SK-N-SH (cell line): ENCODE measurements around the gene LCE3A. TPM values are rescaled to one million over a fixed set of nuclear protein-coding genes. Genes with fewer than 3 reads are reported as not detected.

ENCODE experiments used
- CTCF ChIA-PET: fragments of 300-600, 350-600 bp; formaldehyde crosslinking; extraction: SDS; loops from one replicate; lab custom pipeline; 2021; lab: Yijun Ruan, JAX
- POLR2A ChIA-PET: fragments of 350-600 bp; sonication (Branson Sonifier 250); formaldehyde crosslinking; extraction: SDS; loops from one replicate; lab custom pipeline; 2020; ENCODE audit warnings: antibody characterized with exemption, inconsistent platforms; lab: Yijun Ruan, JAX
- DNase-seq: peaks from one replicate; pipeline ENCODE4 v3.0.0; 2012
- H2AFZ ChIP-seq: fragments of 200-600 bp; sonication (generic); 2 replicates; pipeline ENCODE4 v1.8.1; 2016; ENCODE audit warnings: antibody characterized with exemption, mild to moderate bottlenecking, low read depth
- H3F3A ChIP-seq: fragments of 200-600 bp; sonication (generic); replicated peaks from 2 replicates; pipeline ENCODE3; 2016; ENCODE audit warnings: antibody characterized with exemption, mild to moderate bottlenecking; ENCODE audit not compliant: insufficient read depth
- H3K27ac ChIP-seq, 2 experiments: fragments of 200-500 bp in 1 of 2; fragments of 200-600 bp in 1 of 2; sonication (Bioruptor generic) in 1 of 2; sonication (generic), shearing (Covaris generic) in 1 of 2; 2 replicates each; pipeline versions ENCODE4 v1.5.1 to v1.6.1; 2014 to 2016; ENCODE audit warnings: low read depth in 2 of 2, inconsistent platforms in 1 of 2, low read length in 1 of 2, mild to moderate bottlenecking in 1 of 2, mixed read lengths in 1 of 2
- H3K27me3 ChIP-seq: fragments of 200-600 bp; sonication (generic), shearing (Covaris generic); 2 replicates; pipeline ENCODE4 v1.6.1; 2016; ENCODE audit warnings: mixed run types; ENCODE audit not compliant: insufficient read depth
- H3K36me3 ChIP-seq, 2 experiments: fragments of 200-500 bp in 1 of 2; fragments of 200-600 bp in 1 of 2; sonication (Bioruptor generic) in 1 of 2; sonication (generic) in 1 of 2; replicated peaks in 1 of 2; 2 replicates each; pipeline versions ENCODE3 to v1.5.1; 2014 to 2016; ENCODE audit warnings: low read length in 1 of 2, mild to moderate bottlenecking in 1 of 2; ENCODE audit not compliant: insufficient read depth in 2 of 2, control insufficient read depth in 1 of 2
- H3K4me1 ChIP-seq, 2 experiments: fragments of 200-500 bp in 1 of 2; fragments of 200-600 bp in 1 of 2; sonication (Bioruptor generic) in 1 of 2; sonication (generic), shearing (Covaris generic) in 1 of 2; 2 replicates each; pipeline versions ENCODE4 v1.5.1 to v1.6.1; 2014 to 2016; ENCODE audit warnings: low read depth in 1 of 2, low read length in 1 of 2, mixed run types in 1 of 2; ENCODE audit not compliant: insufficient read depth in 2 of 2, control insufficient read depth in 1 of 2
- H3K4me2 ChIP-seq: fragments of 200-600 bp; sonication (generic), shearing (Covaris generic); 2 replicates; pipeline ENCODE4 v1.6.1; 2017; ENCODE audit warnings: mixed run types
- H3K4me3 ChIP-seq, 2 experiments: fragments of 200-500 bp in 1 of 2; fragments of 200-600 bp in 1 of 2; sonication (Bioruptor generic) in 1 of 2; sonication (generic), shearing (Covaris generic) in 1 of 2; 2 replicates each; pipeline versions ENCODE4 v1.5.1 to v1.8.1; 2014 to 2016; ENCODE audit warnings: low read depth in 2 of 2, inconsistent platforms in 1 of 2, low read length in 1 of 2, mild to moderate bottlenecking in 1 of 2, mixed read lengths in 1 of 2, moderate library complexity in 1 of 2
- H3K79me2 ChIP-seq: fragments of 200-600 bp; sonication (generic); 2 replicates; pipeline ENCODE4 v1.8.1; 2017; ENCODE audit warnings: mild to moderate bottlenecking; ENCODE audit not compliant: insufficient read depth
- H3K9ac ChIP-seq: fragments of 200-600 bp; sonication (generic); 2 replicates; pipeline ENCODE4 v1.6.1; 2017; ENCODE audit warnings: mixed run types
- H3K9me2 ChIP-seq: fragments of 200-600 bp; sonication (generic); 2 replicates; pipeline ENCODE4 v1.6.1; 2017; ENCODE audit warnings: mixed run types
- H3K9me3 ChIP-seq: fragments of 200-600 bp; sonication (generic); 2 replicates; pipeline ENCODE4 v1.6.1; 2017; ENCODE audit warnings: mixed run types, mild to moderate bottlenecking, moderate library complexity
- H4K20me1 ChIP-seq: fragments of 200-600 bp; sonication (generic); 2 replicates; pipeline ENCODE4 v1.6.1; 2017; ENCODE audit warnings: mild to moderate bottlenecking, mixed run types; ENCODE audit not compliant: insufficient read depth
- CTCF ChIP-seq: fragments of 200-600 bp; sonication (generic); IDR thresholded peaks from 2 replicates; pipeline ENCODE4 v1.6.1; 2017; ENCODE audit warnings: antibody characterized with exemption, mild to moderate bottlenecking, moderate library complexity
- EP300 ChIP-seq, 2 experiments: IDR thresholded peaks; 2 replicates each; pipeline versions ENCODE4 v1.4.0 to v1.6.1; 2012; ENCODE audit warnings: borderline replicate concordance in 1 of 2, low read depth in 1 of 2, low read length in 1 of 2
- EZH2phosphoT487 ChIP-seq: fragments of 200-600 bp; sonication (generic); IDR thresholded peaks from 2 replicates; pipeline ENCODE4 v1.6.1; 2017; ENCODE audit warnings: low read depth, mixed run types, mild to moderate bottlenecking, antibody characterized with exemption, moderate library complexity, borderline replicate concordance
- FOSL2 ChIP-seq: IDR thresholded peaks from 2 replicates; pipeline ENCODE4 v1.4.0; 2012; ENCODE audit warnings: low read depth, mild to moderate bottlenecking, moderate library complexity, borderline replicate concordance
- FOXJ3 ChIP-seq: sonication (generic); formaldehyde crosslinking; IDR thresholded peaks from 2 replicates; pipeline ENCODE4 v1.5.1; 2020; ENCODE audit warnings: mild to moderate bottlenecking, missing genetic modification reagents
- FOXM1 ChIP-seq: IDR thresholded peaks from 2 replicates; pipeline ENCODE4 v1.4.0; 2012; ENCODE audit warnings: low read depth, mild to moderate bottlenecking
- GABPA ChIP-seq: IDR thresholded peaks from 2 replicates; pipeline ENCODE4 v1.4.0; 2012; ENCODE audit warnings: low read depth, mild to moderate bottlenecking
- IRF3 ChIP-seq: fragments of 150-350 bp; IDR thresholded peaks from 2 replicates; pipeline ENCODE4 v1.6.1; 2016; ENCODE audit warnings: mild to moderate bottlenecking, low read depth, low read length
- NRF1 ChIP-seq: IDR thresholded peaks from 2 replicates; pipeline ENCODE4 v1.6.1; 2012; ENCODE audit warnings: low read depth, mild to moderate bottlenecking, low read length
- PBX3 ChIP-seq: IDR thresholded peaks from 2 replicates; pipeline ENCODE4; 2012
- RCOR1 ChIP-seq: fragments of 150-350 bp; IDR thresholded peaks from 2 replicates; pipeline ENCODE4 v1.6.1; 2017; ENCODE audit warnings: antibody characterized with exemption, low read length
- RXRA ChIP-seq: IDR thresholded peaks from 2 replicates; pipeline ENCODE4 v1.4.0; 2012; ENCODE audit warnings: low read depth, mild to moderate bottlenecking, borderline replicate concordance
- SIN3A ChIP-seq: IDR thresholded peaks from 2 replicates; pipeline ENCODE4 v1.6.1; 2012; ENCODE audit warnings: low read depth, mild to moderate bottlenecking, low read length, moderate library complexity, borderline replicate concordance
- SMC3 ChIP-seq: IDR thresholded peaks from 2 replicates; pipeline ENCODE4 v1.6.1; 2012; ENCODE audit warnings: low read depth, low read length, improper control_type of control experiment
- TCF12 ChIP-seq: IDR thresholded peaks from 2 replicates; pipeline ENCODE4 v1.4.0; 2012
- USF1 ChIP-seq: IDR thresholded peaks from 2 replicates; pipeline ENCODE4 v1.4.0; 2012; ENCODE audit warnings: low read depth, borderline replicate concordance
- WGBS: methylation state at CpG from one replicate; pipeline ENCODE4 v1.1.6; 2017; ENCODE audit warnings: low lambda C conversion rate; 5-methylcytosine and 5-hydroxymethylcytosine counted together
- polyA plus RNA-seq, 3 experiments: library from polyadenylated mRNA; depleted of rRNA; stranded (reverse); fragments of >200 nt; gene quantifications; 2 replicates each; pipeline ENCODE4 v1.2.3, GENCODE V29; 2012

LCE3A gene
- polyA plus RNA-seq, 1 of the 3 experiments (the other 2 are of a cell fraction): not detected

GRCh38 chr1:152626744-152627143 is 3.8 kb upstream of the LCE3A start:
- no peak for DNase-seq
- Histone ChIP-seq H3K9me3 (no peaks in the 10 kb centered on the region), H3K9me2 (no peaks in the 10 kb centered on the region), H4K20me1 (no peaks in the 10 kb centered on the region), H3K27ac (no peak overlapping the region), H3K4me1 (no peaks in the 10 kb centered on the region), H3K79me2 (no peaks in the 10 kb centered on the region), H3K4me3 (no peak overlapping the region), H3K4me2 (no peak overlapping the region), H3K36me3 (no peaks in the 10 kb centered on the region), H3F3A (no peaks in the 10 kb centered on the region), H3K9ac (no peak overlapping the region), H3K27me3 (no peaks in the 10 kb centered on the region), H2AFZ (no peak overlapping the region)
- TF ChIP-seq USF1 (no peak), SMC3 (no peak), NRF1 (no peak), FOSL2 (no peak), FOXJ3 (CRISPR knock-in tag) (no peak), EZH2phosphoT487 (no peak), TCF12 (no peak), GABPA (no peak), SIN3A (no peak), RCOR1 (no peak), EP300 (IDR thresholded peaks at IDR 0.05; ENCODE audit: borderline replicate concordance in 1 of 2, low read depth in 1 of 2, low read length in 1 of 2) (no peak), PBX3 (no peak), FOXM1 (no peak), CTCF (no peak), RXRA (no peak), IRF3 (no peak)
- CTCF ChIA-PET: no interaction called here
- POLR2A ChIA-PET: no interaction called here
- WGBS: 0% methylated on average over 1 of the region's 1 CpG
